HFFc6 (cell line): Measurements from ENCODE around the gene TSPAN2. TPM values are rescaled to one million over a fixed set of nuclear protein-coding genes. Genes with fewer than 3 reads are reported as not detected.

Experiments used
- DNase-seq: peaks from one replicate; pipeline ENCODE4 v3.0.0-alpha.2; 2018
- H3K27ac Mint-ChIP-seq: 2 replicates; pipeline ENCODE4 v1.8.0; 2020; ENCODE audit warnings: mild to moderate bottlenecking, mixed read lengths
- H3K27me3 Mint-ChIP-seq: 2 replicates; pipeline ENCODE4 v1.8.0; 2021; ENCODE audit warnings: mild to moderate bottlenecking, moderate library complexity, mixed read lengths; ENCODE audit not compliant: insufficient read depth
- H3K36me3 Mint-ChIP-seq: 2 replicates; pipeline ENCODE4 v1.8.0; 2021; ENCODE audit warnings: low read depth, mixed read lengths
- H3K4me1 Mint-ChIP-seq: 2 replicates; pipeline ENCODE4 v1.8.0; 2020; ENCODE audit warnings: low read depth, mixed read lengths
- H3K4me3 Mint-ChIP-seq: 2 replicates; pipeline ENCODE4 v1.8.0; 2020; ENCODE audit warnings: mild to moderate bottlenecking, moderate library complexity, mixed read lengths
- H3K9me3 Mint-ChIP-seq: 2 replicates; pipeline ENCODE4 v1.8.0; 2020; ENCODE audit warnings: mild to moderate bottlenecking, mixed read lengths
- total RNA-seq, 6 experiments: library from RNA; stranded (reverse); fragmentation: NEBNext Ultra II Directional; extraction: Animal tissue kit (Norgen Biotek cat#: 25700); gene quantifications; 2 replicates in 1 of 6; 3 replicates in 5 of 6; pipeline ENCODE4 v1.2.3, GENCODE V29; 2021
- TF ChIP-seq, protein P1 (sequence below): fragments of 200-600 bp; sonication (generic); IDR thresholded peaks from 2 replicates; pipeline ENCODE4 v1.5.0; 2021; ENCODE audit warnings: antibody characterized with exemption, mild to moderate bottlenecking

TSPAN2 gene
- total RNA-seq, 6 experiments from 2014 or later = 4.2 to 6.9 (median 5.1) TPM

DNA sequence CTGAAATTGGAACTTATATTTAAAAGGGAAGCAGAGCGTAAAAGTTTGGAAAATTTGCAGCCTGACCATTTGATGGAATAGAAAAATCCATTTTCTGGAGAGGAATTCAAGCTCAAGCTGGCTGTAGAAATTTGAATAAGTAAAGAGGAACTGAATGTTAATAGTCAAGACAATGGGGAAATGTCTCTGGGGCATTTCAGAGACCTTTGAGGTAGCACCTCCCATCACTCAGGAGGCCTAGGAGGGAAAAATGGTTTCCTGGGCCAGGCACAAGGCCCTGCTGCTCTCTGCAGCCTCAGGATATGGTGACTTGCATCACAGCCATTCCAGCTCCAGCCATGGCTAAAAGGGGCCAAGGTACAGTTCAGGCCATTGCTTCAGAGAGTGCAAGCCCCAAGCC, 77.3 kb downstream of the TSPAN2 start:
- Mint-ChIP-seq H3K36me3 (no peaks in the 10 kb centered on the region), H3K4me1 (no peaks in the 10 kb centered on the region), H3K4me3 (no peak overlapping the region), H3K9me3 (no peaks in the 10 kb centered on the region), H3K27me3 (peaks cover 20% of the 10 kb centered on the region), H3K27ac (no peak overlapping the region)
- DNase-seq = no peak
- TF ChIP-seq, protein P1, sequence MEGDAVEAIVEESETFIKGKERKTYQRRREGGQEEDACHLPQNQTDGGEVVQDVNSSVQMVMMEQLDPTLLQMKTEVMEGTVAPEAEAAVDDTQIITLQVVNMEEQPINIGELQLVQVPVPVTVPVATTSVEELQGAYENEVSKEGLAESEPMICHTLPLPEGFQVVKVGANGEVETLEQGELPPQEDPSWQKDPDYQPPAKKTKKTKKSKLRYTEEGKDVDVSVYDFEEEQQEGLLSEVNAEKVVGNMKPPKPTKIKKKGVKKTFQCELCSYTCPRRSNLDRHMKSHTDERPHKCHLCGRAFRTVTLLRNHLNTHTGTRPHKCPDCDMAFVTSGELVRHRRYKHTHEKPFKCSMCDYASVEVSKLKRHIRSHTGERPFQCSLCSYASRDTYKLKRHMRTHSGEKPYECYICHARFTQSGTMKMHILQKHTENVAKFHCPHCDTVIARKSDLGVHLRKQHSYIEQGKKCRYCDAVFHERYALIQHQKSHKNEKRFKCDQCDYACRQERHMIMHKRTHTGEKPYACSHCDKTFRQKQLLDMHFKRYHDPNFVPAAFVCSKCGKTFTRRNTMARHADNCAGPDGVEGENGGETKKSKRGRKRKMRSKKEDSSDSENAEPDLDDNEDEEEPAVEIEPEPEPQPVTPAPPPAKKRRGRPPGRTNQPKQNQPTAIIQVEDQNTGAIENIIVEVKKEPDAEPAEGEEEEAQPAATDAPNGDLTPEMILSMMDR = no peak

DNA sequence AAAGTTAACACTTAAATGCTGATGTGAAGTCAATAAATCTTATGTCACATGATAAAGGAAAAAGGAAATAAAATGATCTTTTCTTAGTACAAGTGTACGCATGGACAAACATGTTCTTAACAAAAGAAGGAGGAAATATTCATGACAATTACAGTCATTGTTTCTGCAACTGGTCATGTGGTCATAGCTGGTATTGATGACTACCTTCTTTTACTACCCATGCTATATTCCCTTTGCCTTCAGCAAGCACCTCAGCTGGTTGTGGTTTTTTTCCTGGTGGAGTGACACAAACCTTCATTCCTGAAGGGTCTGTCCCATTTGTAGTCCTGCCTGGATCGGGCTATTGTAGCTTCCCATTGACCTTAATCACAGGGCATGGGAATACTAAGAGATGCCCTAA, 83.1 kb downstream of the TSPAN2 start:
- TF ChIP-seq, protein P1 = no peak
- Mint-ChIP-seq H3K9me3 (no peaks in the 10 kb centered on the region), H3K4me1 (no peaks in the 10 kb centered on the region), H3K27ac (no peak overlapping the region), H3K27me3 (peaks cover 21% of the 10 kb centered on the region), H3K36me3 (no peaks in the 10 kb centered on the region), H3K4me3 (no peak overlapping the region)
- no peak for DNase-seq

Other genes with a start within 250 kb of the TSPAN2 start
- gene SYCP1, start 234.6 kb downstream of the TSPAN2 start, total RNA-seq = not detected
- gene TSHB, start 59.7 kb downstream of the TSPAN2 start, total RNA-seq = not detected
- gene NGF, start 248.7 kb upstream of the TSPAN2 start, total RNA-seq = 10 to 100 TPM; 44.4 to 53.8 (median 51.0) TPM